ENCODE data around the gene HLA-DRB1. TPM values are rescaled to one million over a fixed set of nuclear protein-coding genes. Genes with fewer than 3 reads are reported as not detected.
"Not testable (repeated sequence)": the region's sequence is repeated elsewhere in the genome, so short reads cannot be mapped to it uniquely, and the experiment has no call there.

Gene HLA-DRB1
- total and polyA plus RNA-seq, 12 donors = 14.8 to 627 (median 119) TPM

GRCh38 chr6:32603888-32604287 is 14.2 kb upstream of the HLA-DRB1 start:
- peak overlapping the region in 1 of 5 donors; percentile 60 for H3K27ac ChIP-seq
- no peaks in the 10 kb centered on the region for H3K36me3 ChIP-seq (replicated peaks in 1 of 2)
- DNase-seq = no peak
- H3K4me1 ChIP-seq (replicated peaks in 1 of 2) = no peaks in the 10 kb centered on the region
- WGBS, 4 donors = 6 to 16% (median 13%) methylated on average over 3 of the region's 3 CpGs
- no peak for TF ChIP-seq POLR2A (IDR thresholded peaks at IDR 0.05)
- TF ChIP-seq CTCF (IDR thresholded peaks at IDR 0.05) = no peak
- H3K9me3 ChIP-seq (replicated peaks in 1 of 3) = no peaks in the 10 kb centered on the region
- H3K27me3 ChIP-seq = no peaks in the 10 kb centered on the region
- intact Hi-C loops (cut with DNase I) = no loop called here
- no peak overlapping the region for H3K4me3 ChIP-seq

- no peaks in the 10 kb centered on the region for H3K4me1 ChIP-seq (replicated peaks in 1 of 2)
- intact Hi-C loops (cut with DNase I) = no loop called here
- no peak overlapping the region for H3K4me3 ChIP-seq
- no peak for DNase-seq
- no peak overlapping the region for H3K27ac ChIP-seq
- WGBS, 4 donors = 24 to 64% (median 64%) methylated on average over 3 of the region's 5 CpGs
- H3K36me3 ChIP-seq (replicated peaks in 1 of 2) = no peaks in the 10 kb centered on the region
- H3K9me3 ChIP-seq (replicated peaks in 1 of 3) = no peaks in the 10 kb centered on the region
- TF ChIP-seq POLR2A (IDR thresholded peaks at IDR 0.05) (no peak), CTCF (IDR thresholded peaks at IDR 0.05) (no peak)
- H3K27me3 ChIP-seq = no peaks in the 10 kb centered on the region
These were observed 13.6 kb upstream of the HLA-DRB1 start for GRCh38 chr6:32603222-32603621.

- Histone ChIP-seq H3K27me3 (no peaks in the 10 kb centered on the region), H3K4me1 (replicated peaks in 1 of 2) (no peaks in the 10 kb centered on the region), H3K27ac (no peak overlapping the region), H3K4me3 (no peak overlapping the region), H3K9me3 (replicated peaks in 1 of 3) (no peaks in the 10 kb centered on the region), H3K36me3 (replicated peaks in 1 of 2) (no peaks in the 10 kb centered on the region)
- TF ChIP-seq POLR2A (IDR thresholded peaks at IDR 0.05) = no peak
- TF ChIP-seq CTCF (IDR thresholded peaks at IDR 0.05) = no peak
- intact Hi-C loops (cut with DNase I) = no loop called here
- 58 to 66% (median 60%) methylated on average over 3 of the region's 3 CpGs for WGBS, 4 donors
- DNase-seq = no peak
These were observed 12.7 kb upstream of the HLA-DRB1 start for GRCh38 chr6:32602383-32602782.

- TF ChIP-seq POLR2A (IDR thresholded peaks at IDR 0.05) (no peak), CTCF (IDR thresholded peaks at IDR 0.05) (no peak)
- no peak for DNase-seq
These were observed 7.4 kb upstream of the HLA-DRB1 start for GRCh38 chr6:32597024-32597423.

GRCh38 chr6:32590713-32591112 is 1.1 kb upstream of the HLA-DRB1 start:
- H3K9me3 ChIP-seq (replicated peaks in 1 of 3); intact Hi-C loops (cut with DNase I); H3K4me1 ChIP-seq (replicated peaks in 1 of 2); H3K36me3 ChIP-seq (replicated peaks in 1 of 2); H3K27ac ChIP-seq; DNase-seq; H3K4me3 ChIP-seq; H3K27me3 ChIP-seq: not testable (repeated sequence)
- WGBS, 4 donors = no CpG with 5 or more reads among the region's 10 CpGs

More at GRCh38 chr6:32597024-32597423, 7.4 kb upstream of the HLA-DRB1 start:
- intact Hi-C loops (cut with DNase I) = no loop called here
- Histone ChIP-seq H3K4me1 (replicated peaks in 1 of 2) (no peaks in the 10 kb centered on the region), H3K4me3 (no peak overlapping the region), H3K27me3 (no peaks in the 10 kb centered on the region), H3K36me3 (replicated peaks in 1 of 2) (no peaks in the 10 kb centered on the region), H3K9me3 (replicated peaks in 1 of 3) (no peaks in the 10 kb centered on the region), H3K27ac (no peak overlapping the region)
